G401.6 (cell line): ENCODE measurements around the gene ZNF219.

Experiments used
- FAIRE-seq: peaks from 2 replicates; lab custom pipeline; 2012; peaks lifted over from hg19 to GRCh38; lab: Jason Lieb, UNC

Gene ZNF219

GRCh38 chr14:21098076-21098891, at the start of gene ZNF219:
TSS of gene ZNF219 (minus strand) at chr14:21098655. CDS start at chr14:21093591, 5,064 bp downstream.
- FAIRE-seq, result no peak

- FAIRE-seq, result no peak
Observed at GRCh38 chr14:21145437-21145836, 47.0 kb upstream of the ZNF219 start.

GRCh38 chr14:21142357-21142756, 43.9 kb upstream of the ZNF219 start:
- no peak for FAIRE-seq

- peak; percentile 92 for FAIRE-seq
Observed at GRCh38 chr14:21136024-21136423, 37.6 kb upstream of the ZNF219 start.

- FAIRE-seq, result no peak
Observed at GRCh38 chr14:21133901-21134300, 35.4 kb upstream of the ZNF219 start.

- FAIRE-seq, result no peak
Observed at GRCh38 chr14:21123429-21123828, 25.0 kb upstream of the ZNF219 start.

- FAIRE-seq, result no peak
Observed at GRCh38 chr14:21121122-21121521, 22.7 kb upstream of the ZNF219 start.

GRCh38 chr14:21120686-21121085, 22.2 kb upstream of the ZNF219 start:
- no peak for FAIRE-seq

- no peak for FAIRE-seq
Observed at GRCh38 chr14:21118933-21119332, 20.5 kb upstream of the ZNF219 start.

GRCh38 chr14:21113369-21113768, 14.9 kb upstream of the ZNF219 start:
- FAIRE-seq, result no peak

- no peak for FAIRE-seq
Observed at GRCh38 chr14:21112255-21112654, 13.8 kb upstream of the ZNF219 start.

- FAIRE-seq, result no peak
Observed at GRCh38 chr14:21109377-21110138, 11.1 kb upstream of the ZNF219 start.

- no peak for FAIRE-seq
Observed at GRCh38 chr14:21108791-21109190, 10.3 kb upstream of the ZNF219 start.

GRCh38 chr14:21107283-21107800, 8.9 kb upstream of the ZNF219 start:
- FAIRE-seq, result no peak

GRCh38 chr14:21106498-21107282, 8.2 kb upstream of the ZNF219 start:
- FAIRE-seq, result peak; percentile 47

- FAIRE-seq, result no peak
Observed at GRCh38 chr14:21106176-21106497, 7.7 kb upstream of the ZNF219 start.

GRCh38 chr14:21105095-21105494, 6.6 kb upstream of the ZNF219 start:
- no peak for FAIRE-seq

GRCh38 chr14:21104448-21105060, 6.1 kb upstream of the ZNF219 start:
- FAIRE-seq, result no peak

GRCh38 chr14:21103710-21104447, 5.4 kb upstream of the ZNF219 start:
- FAIRE-seq, result no peak

GRCh38 chr14:21103411-21103709, 4.9 kb upstream of the ZNF219 start:
- FAIRE-seq, result peak; percentile 28

GRCh38 chr14:21102521-21103410, 4.3 kb upstream of the ZNF219 start:
- FAIRE-seq, result no peak
